Measurements from ENCODE around the gene TTYH2. TPM values are rescaled to one million over a fixed set of nuclear protein-coding genes. Genes with fewer than 3 reads are reported as not detected.
"Not testable (repeated sequence)": the region's sequence is repeated elsewhere in the genome, so short reads cannot be mapped to it uniquely, and the experiment has no call there.

The TTYH2 gene
- total RNA-seq, 1 experiment from 2014 or later = 0.12 TPM

- BruUV-seq (replicated peaks) = no TSS peak
- no peak overlapping the region for H3K4me3 Mint-ChIP-seq (ENCODE audit: unreplicated experiment)
- peaks cover 7% of the 10 kb centered on the region for H3K4me1 Mint-ChIP-seq (ENCODE audit: insufficient read depth, unreplicated experiment)
- POLR2A ChIA-PET = interaction anchor here (0.7 kb wide), 1 partner anchor 925 kb away, joined by 3 read pairs; the partner anchor contains the start of gene NUP85
- no peaks in the 10 kb centered on the region for H3K36me3 Mint-ChIP-seq (ENCODE audit: insufficient read depth, unreplicated experiment)
- no peaks in the 10 kb centered on the region for H3K9me3 Mint-ChIP-seq (ENCODE audit: unreplicated experiment)
- H3K27me3 Mint-ChIP-seq (ENCODE audit: insufficient read depth, unreplicated experiment) = peaks cover 18% of the 10 kb centered on the region
- CTCF ChIA-PET = no interaction called here
- intact Hi-C loops (cut with micrococcal nuclease) = loop anchor here (5.0 kb wide), 1 partner anchor 68 kb away; the partner anchor contains the start of gene TTYH2
- DNase-seq (ENCODE audit: unreplicated experiment) = no peak
- no peak overlapping the region for H3K27ac Mint-ChIP-seq (ENCODE audit: low read depth, unreplicated experiment)
- TF ChIP-seq CTCF (IDR thresholded peaks at IDR 0.05; ENCODE audit: unreplicated experiment) = no peak
Observed at GRCh38 chr17:74280093-74280513, 66.7 kb downstream of the TTYH2 start.

GRCh38 chr17:74281799-74282198 is 68.4 kb downstream of the TTYH2 start:
- H3K27ac Mint-ChIP-seq (ENCODE audit: low read depth, unreplicated experiment) = no peak overlapping the region
- intact Hi-C loops (cut with micrococcal nuclease) = loop anchor here (5.0 kb wide), 1 partner anchor 69 kb away; the partner anchor contains the start of gene TTYH2
- BruUV-seq (replicated peaks) = no TSS peak
- POLR2A ChIA-PET = no interaction called here
- H3K4me3 Mint-ChIP-seq (ENCODE audit: unreplicated experiment) = no peak overlapping the region
- H3K27me3 Mint-ChIP-seq (ENCODE audit: insufficient read depth, unreplicated experiment) = peaks cover 1% of the 10 kb centered on the region
- no peaks in the 10 kb centered on the region for H3K36me3 Mint-ChIP-seq (ENCODE audit: insufficient read depth, unreplicated experiment)
- CTCF ChIA-PET = interaction anchor here (0.7 kb wide), 1 partner anchor 567 kb away, joined by 3 read pairs; no protein-coding TSS in a partner anchor
- H3K9me3 Mint-ChIP-seq (ENCODE audit: unreplicated experiment) = no peaks in the 10 kb centered on the region
- TF ChIP-seq CTCF (IDR thresholded peaks at IDR 0.05; ENCODE audit: unreplicated experiment) = no peak
- H3K4me1 Mint-ChIP-seq (ENCODE audit: insufficient read depth, unreplicated experiment) = peaks cover 7% of the 10 kb centered on the region
- no peak for DNase-seq (ENCODE audit: unreplicated experiment)

- POLR2A ChIA-PET; H3K27me3 Mint-ChIP-seq (ENCODE audit: insufficient read depth, unreplicated experiment): not testable (repeated sequence)
Observed at GRCh38 chr17:74282274-74282586, 68.9 kb downstream of the TTYH2 start.

GRCh38 chr17:74282587-74283370 is 69.4 kb downstream of the TTYH2 start:
- Mint-ChIP-seq H3K27ac (ENCODE audit: low read depth, unreplicated experiment) (no peak overlapping the region), H3K36me3 (ENCODE audit: insufficient read depth, unreplicated experiment) (no peaks in the 10 kb centered on the region), H3K4me3 (ENCODE audit: unreplicated experiment) (no peak overlapping the region), H3K4me1 (ENCODE audit: insufficient read depth, unreplicated experiment) (peaks cover 7% of the 10 kb centered on the region), H3K27me3 (ENCODE audit: insufficient read depth, unreplicated experiment) (no peaks in the 10 kb centered on the region), H3K9me3 (ENCODE audit: unreplicated experiment) (no peaks in the 10 kb centered on the region)
- ChIA-PET POLR2A (interaction anchor here (0.7 kb wide), 1 partner anchor 148 kb away, joined by 4 read pairs; no protein-coding TSS in a partner anchor), CTCF (no interaction called here)
- intact Hi-C loops (cut with micrococcal nuclease) = loop anchor here (5.0 kb wide), 1 partner anchor 70 kb away; the partner anchor contains the start of gene TTYH2
- DNase-seq (ENCODE audit: unreplicated experiment) = peak; percentile 26
- no peak for TF ChIP-seq CTCF (IDR thresholded peaks at IDR 0.05; ENCODE audit: unreplicated experiment)
- no TSS peak for BruUV-seq (replicated peaks)

More at GRCh38 chr17:74282274-74282586, 68.9 kb downstream of the TTYH2 start:
- BruUV-seq (replicated peaks); H3K9me3 Mint-ChIP-seq (ENCODE audit: unreplicated experiment); H3K4me3 Mint-ChIP-seq (ENCODE audit: unreplicated experiment); DNase-seq (ENCODE audit: unreplicated experiment); H3K27ac Mint-ChIP-seq (ENCODE audit: low read depth, unreplicated experiment); H3K4me1 Mint-ChIP-seq (ENCODE audit: insufficient read depth, unreplicated experiment); CTCF ChIA-PET; H3K36me3 Mint-ChIP-seq (ENCODE audit: insufficient read depth, unreplicated experiment): not testable (repeated sequence)
- intact Hi-C loops (cut with micrococcal nuclease) = loop anchor here (5.0 kb wide), 1 partner anchor 70 kb away; the partner anchor contains the start of gene TTYH2
